ENCODE results near the gene RNF115.
"Not testable (repeated sequence)": the region's sequence is repeated elsewhere in the genome, so short reads cannot be mapped to it uniquely, and the experiment has no call there.

The RNF115 gene

GRCh38 chr1:145827966-145828365 is 4.1 kb upstream of the RNF115 start:
- DNase-seq, result no peak

GRCh38 chr1:145826030-145826429 is 2.1 kb upstream of the RNF115 start:
- DNase-seq, result no peak

- no peak for DNase-seq
Observed at GRCh38 chr1:145824499-145824842, 576 bp upstream of the RNF115 start.

- DNase-seq, result not testable (repeated sequence)
Observed at GRCh38 chr1:145822779-145823331, 1.0 kb downstream of the RNF115 start.

GRCh38 chr1:145818095-145818494 is 5.8 kb downstream of the RNF115 start:
- DNase-seq, result not testable (repeated sequence)

- not testable (repeated sequence) for DNase-seq
Observed at GRCh38 chr1:145812977-145813810, 10.7 kb downstream of the RNF115 start.

- no peak for DNase-seq
Observed at GRCh38 chr1:145806844-145807243, 17.1 kb downstream of the RNF115 start.

GRCh38 chr1:145806408-145806807 is 17.5 kb downstream of the RNF115 start:
- DNase-seq, result no peak

- DNase-seq, result no peak
Observed at GRCh38 chr1:145805057-145805456, 18.8 kb downstream of the RNF115 start.

GRCh38 chr1:145804235-145805045 is 19.5 kb downstream of the RNF115 start:
- no peak for DNase-seq

- DNase-seq, result no peak
Observed at GRCh38 chr1:145799806-145800205, 24.1 kb downstream of the RNF115 start.

GRCh38 chr1:145796753-145797152 is 27.1 kb downstream of the RNF115 start:
- no peak for DNase-seq

GRCh38 chr1:145795257-145795881 is 28.5 kb downstream of the RNF115 start:
- DNase-seq, result no peak

- no peak for DNase-seq
Observed at GRCh38 chr1:145792484-145792883, 31.4 kb downstream of the RNF115 start.

- DNase-seq, result not testable (repeated sequence)
Observed at GRCh38 chr1:145791860-145792259, 32.0 kb downstream of the RNF115 start.

GRCh38 chr1:145788580-145788979 is 35.3 kb downstream of the RNF115 start:
- DNase-seq, result no peak

GRCh38 chr1:145786271-145786670 is 37.6 kb downstream of the RNF115 start:
- DNase-seq, result no peak

GRCh38 chr1:145785547-145785946 is 38.3 kb downstream of the RNF115 start:
- DNase-seq, result no peak

GRCh38 chr1:145784409-145784808 is 39.5 kb downstream of the RNF115 start:
- peak in 1 of 14 donors; percentile 25 for DNase-seq

- no peak for DNase-seq
Observed at GRCh38 chr1:145782272-145783099, 41.4 kb downstream of the RNF115 start.

GRCh38 chr1:145778146-145778540 is 45.8 kb downstream of the RNF115 start:
- DNase-seq, result no peak

All from C1 segment of cervical spinal cord (tissue), 14 donors.